HG03045 (cell line): Measurements from ENCODE around the gene GNB3.
"Not testable (repeated sequence)": the region's sequence is repeated elsewhere in the genome, so short reads cannot be mapped to it uniquely, and the experiment has no call there.

ENCODE experiments used
- ATAC-seq: cut with Tn5 transposase; IDR thresholded peaks from one replicate; pipeline ENCODE4 v1.9.1; 2021; ENCODE audit warnings: mild to moderate bottlenecking, moderate library complexity; ENCODE audit not compliant: unreplicated experiment

GNB3 gene

DNA sequence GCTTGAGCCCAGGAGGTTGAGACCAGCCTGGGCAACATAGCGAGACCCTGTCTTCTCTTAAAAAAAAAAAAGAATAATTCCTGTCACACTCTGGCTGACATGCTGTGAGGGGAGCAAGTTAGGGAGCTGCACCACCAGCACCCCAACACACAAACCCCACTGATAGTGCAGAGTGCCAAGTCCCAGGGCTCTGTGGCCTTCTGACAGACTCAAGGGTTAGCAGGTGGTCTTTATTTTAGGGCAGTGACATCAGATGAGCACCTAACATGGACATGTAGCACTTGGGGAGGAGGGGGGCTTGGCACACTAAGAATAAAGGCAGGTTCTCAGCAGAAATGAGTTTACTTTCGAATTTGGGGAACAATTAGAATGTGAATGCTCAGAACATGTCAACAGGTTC, 18.1 kb downstream of the GNB3 start:
- ATAC-seq = no peak

DNA sequence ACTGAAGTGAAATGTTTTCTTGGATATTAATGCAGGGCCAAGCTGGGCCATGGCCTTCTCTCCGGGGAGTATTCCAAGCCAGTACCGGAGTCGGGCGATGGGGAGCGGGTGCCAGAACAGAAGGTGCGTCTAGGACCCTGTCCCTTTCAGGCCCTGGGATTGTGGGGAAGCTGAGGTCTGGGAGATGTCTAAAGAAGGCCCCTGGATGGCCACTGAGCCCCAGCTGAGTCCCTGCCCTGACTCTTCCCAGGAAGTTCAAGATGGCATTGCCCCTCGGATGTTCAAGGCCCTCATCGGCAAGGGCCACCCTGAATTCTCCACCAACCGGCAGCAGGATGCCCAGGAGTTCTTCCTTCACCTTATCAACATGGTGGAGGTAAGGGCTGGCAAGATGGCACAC, 19.4 kb downstream of the GNB3 start:
- no peak for ATAC-seq

DNA sequence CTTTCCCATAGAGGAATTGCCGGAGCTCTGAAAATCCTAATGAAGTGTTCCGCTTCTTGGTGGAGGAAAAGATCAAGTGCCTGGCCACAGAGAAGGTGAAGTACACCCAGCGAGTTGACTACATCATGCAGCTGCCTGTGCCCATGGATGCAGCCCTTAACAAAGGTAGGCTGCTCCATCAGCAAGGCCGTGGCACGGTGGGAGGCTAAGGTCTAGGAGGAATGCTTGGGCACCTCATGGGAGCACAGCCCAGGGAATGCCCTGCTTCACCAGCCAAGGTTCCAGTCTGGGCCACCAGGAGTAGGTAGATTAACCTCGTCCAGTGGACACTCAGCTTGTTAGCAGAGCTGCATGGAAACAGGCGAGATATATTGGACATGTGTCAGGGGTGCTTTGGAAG, 20.2 kb downstream of the GNB3 start:
- no peak for ATAC-seq

DNA sequence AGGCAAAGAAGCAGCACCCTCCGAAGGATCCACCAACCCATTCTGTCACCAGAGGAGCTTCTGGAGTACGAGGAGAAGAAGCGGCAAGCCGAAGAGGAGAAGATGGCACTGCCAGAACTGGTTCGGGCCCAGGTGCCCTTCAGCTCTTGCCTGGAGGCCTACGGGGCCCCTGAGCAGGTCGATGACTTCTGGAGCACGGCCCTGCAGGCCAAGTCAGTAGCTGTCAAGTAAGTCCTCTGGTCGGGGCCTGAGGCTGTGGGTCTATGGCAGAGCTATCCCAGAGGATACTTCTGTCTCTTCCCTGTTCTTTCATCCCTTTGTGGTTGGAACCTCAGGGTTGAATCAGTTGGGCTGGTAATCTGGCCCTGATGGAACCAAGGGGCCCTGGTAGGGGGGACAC, 20.7 kb downstream of the GNB3 start:
- no peak for ATAC-seq

DNA sequence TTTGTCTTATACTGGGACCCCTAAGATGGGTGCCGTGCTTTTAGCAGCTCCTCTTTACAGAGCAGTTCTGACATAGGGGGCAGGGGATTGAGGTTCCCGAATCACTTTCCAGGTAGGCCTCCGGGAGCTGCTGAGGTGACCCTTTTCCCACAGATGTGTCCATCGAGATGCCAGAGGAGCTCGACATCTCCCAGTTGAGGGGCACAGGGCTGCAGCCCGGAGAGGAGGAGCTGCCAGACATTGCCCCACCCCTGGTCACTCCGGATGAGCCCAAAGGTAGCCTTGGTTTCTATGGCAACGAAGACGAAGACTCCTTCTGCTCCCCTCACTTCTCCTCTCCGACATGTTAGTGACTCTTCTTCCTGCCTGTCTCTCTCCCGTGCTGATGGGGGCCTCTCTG, 22.3 kb downstream of the GNB3 start:
- no peak for ATAC-seq

DNA sequence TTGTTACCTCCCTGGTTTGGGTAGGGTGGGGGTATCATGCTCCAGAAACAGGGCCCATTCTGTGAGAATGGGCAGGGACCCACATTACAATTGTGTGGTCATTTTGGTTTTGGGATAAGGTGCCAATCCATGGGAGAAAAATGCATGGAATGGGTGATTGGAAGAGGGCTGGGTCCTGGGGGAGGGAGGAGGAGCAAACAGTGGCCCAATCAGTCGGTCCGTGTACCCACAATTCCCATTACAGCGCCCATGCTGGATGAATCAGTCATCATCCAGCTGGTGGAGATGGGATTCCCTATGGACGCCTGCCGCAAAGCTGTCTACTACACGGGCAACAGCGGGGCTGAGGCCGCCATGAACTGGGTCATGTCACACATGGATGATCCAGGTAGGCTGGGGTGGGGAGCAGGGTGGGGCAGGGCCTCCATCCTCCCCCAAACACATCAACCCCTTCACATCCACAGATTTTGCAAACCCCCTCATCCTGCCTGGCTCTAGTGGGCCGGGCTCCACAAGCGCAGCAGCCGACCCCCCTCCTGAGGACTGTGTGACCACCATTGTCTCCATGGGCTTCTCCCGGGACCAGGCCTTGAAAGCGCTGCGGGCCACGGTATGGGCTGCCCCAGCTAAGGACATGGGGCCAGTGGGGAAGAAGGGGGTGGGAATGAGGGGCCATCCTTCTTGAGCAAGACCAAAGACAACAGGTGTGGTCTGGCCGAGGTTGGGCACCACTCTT, 23.0 kb downstream of the GNB3 start:
- ATAC-seq = no peak

DNA sequence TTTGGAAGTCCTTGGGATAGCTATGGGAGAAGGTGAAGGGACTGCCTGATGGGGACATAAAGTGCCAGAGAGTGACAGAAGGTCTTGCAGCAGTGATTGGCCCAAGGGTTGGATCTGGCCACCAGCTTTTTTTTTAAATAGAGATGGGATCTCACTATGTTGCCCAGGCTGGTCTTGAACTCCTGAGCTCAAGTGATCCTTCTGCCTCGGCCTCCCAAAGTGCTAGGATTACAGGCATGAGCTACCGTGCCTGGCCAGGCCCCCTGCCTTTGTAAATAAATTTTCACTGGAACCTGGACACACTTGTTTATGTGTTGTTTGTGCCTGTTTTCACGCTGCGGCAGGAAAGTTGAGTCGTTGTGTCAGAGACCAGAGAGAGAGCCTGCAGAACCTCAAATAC, 24.6 kb downstream of the GNB3 start:
- not testable (repeated sequence) for ATAC-seq

DNA sequence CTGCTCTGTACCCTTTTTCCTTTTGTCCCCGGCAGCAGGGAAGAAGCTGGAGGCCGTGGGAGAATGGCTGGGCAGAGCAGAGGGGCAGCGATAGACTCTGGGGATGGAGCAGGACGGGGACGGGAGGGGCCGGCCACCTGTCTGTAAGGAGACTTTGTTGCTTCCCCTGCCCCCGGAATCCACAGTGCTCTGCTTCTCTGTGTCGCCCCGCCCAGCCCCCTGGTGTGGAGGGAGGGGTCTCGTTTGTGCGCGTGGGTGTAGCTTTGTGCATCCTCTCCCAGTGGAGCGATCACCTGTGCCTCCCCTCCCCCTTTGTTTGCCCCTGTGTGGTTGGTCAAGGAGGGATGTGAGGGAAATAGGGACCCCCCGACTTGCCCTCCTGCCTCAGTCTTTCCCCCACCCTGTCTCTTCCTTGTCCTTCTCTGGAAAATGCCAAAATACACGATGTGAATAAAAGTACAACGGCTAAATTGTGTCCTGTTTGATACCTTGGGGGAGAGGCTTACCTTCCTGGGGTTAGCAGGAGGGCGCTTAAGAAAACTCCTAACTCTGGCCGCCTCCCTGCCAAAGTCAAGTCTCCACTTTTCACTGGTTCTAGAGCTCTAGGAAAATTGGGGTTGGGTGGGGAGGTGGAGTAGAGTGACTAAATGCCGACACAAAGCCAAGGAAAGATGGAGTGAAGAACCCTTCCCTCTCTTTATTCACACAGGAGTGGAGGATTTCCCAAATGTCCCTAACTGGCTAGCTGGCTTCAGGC, 25.6 kb downstream of the GNB3 start:
- no peak for ATAC-seq

DNA sequence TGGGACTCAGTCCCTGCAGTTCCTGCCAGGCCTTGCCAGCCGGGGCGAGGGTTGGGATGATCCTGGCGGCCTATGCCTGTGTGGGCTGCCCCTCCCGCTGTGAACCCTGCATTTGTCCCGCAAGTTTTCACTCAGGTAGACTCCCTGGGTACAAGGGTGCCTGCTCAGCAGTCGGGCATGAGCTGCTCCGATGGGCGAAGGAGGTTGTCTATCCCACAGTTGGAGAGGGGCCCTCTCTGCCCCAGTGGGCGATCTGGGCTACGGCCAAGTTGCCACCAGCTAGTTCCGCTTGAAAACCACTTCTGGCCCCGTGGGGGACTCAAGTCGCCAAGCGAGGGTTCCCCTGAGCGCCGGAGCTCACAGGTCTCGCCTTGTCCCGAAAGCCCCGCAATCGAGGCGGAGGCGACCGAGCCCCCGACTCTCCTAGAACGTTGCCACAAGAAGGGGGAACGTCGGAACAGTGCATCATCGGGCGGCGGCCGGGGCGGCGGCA, 26.2 kb downstream of the GNB3 start:
- peak; percentile 8 for ATAC-seq

DNA sequence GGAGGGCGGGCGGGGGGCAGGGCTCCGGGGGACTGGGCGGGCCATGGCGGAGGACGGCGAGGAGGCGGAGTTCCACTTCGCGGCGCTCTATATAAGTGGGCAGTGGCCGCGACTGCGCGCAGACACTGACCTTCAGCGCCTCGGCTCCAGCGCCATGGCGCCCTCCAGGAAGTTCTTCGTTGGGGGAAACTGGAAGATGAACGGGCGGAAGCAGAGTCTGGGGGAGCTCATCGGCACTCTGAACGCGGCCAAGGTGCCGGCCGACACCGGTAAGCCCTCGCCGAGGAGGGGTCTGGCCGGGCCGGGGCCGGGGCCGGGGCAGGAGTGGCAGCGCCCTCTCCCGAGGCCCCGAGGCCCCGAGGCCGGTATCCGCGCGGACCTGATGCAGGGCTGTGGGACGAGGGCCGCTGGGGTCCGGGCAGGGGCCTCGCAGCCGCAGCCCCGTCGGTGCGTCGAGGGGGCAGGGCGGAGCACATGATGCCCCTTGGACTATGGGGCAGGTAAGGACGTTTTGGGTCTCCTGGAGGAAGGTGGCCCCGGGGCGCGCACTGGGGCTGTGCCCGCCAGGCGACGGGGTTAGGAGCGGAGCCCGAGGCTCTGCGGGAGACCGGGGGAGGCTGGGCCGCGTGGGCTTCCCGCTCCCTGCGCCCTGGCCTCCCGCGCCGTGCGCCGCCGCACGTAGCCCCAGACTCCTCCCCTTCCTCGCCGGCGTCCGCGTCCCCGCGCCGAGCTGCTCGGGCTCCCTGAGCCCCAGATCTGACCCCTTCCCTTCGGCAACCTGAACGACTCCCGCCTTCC, 26.9 kb downstream of the GNB3 start, which contains the start of gene TPI1:
Gene TPI1, plus strand, starts transcription at position 119 of the 798 bp plus-strand sequence. Its CDS starts 36 bp downstream, at position 155.
- ATAC-seq = peak; percentile 55

DNA sequence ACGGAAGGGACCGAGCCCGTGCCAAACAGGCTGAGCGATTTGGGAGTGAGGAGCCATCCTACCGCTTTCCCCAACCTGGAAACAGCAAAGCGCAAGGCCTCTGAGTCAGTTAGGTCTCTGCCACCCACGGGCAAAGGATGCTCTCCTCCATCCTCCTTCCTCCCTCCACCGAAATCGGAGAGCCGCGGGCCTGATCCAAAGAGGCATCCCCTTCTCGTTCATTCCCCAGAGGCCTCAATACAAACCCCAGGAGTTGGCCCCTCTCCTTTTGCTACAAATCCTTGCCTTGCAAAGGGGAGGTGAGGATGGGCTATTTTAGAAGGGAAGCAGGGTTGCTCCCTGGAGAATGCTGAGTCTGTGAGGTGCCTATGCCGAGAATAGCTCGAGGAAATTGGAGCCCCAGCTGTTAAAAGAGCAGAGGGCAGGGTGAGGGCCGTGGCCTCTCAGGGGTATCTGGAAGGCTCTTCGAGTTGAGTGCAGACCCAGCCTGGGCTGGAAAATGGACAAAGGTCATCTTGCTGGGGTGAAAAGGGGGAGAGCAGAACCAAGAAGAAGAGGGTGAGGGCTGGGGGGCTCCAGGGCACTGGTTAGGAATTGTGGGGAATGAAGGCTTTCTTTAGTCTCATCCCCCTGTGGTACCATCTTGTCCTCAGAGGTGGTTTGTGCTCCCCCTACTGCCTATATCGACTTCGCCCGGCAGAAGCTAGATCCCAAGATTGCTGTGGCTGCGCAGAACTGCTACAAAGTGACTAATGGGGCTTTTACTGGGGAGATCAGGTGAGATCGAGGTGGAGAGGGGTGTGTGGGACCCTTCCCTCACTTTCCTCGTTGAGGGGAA, 27.7 kb downstream of the GNB3 start:
- no peak for ATAC-seq

DNA sequence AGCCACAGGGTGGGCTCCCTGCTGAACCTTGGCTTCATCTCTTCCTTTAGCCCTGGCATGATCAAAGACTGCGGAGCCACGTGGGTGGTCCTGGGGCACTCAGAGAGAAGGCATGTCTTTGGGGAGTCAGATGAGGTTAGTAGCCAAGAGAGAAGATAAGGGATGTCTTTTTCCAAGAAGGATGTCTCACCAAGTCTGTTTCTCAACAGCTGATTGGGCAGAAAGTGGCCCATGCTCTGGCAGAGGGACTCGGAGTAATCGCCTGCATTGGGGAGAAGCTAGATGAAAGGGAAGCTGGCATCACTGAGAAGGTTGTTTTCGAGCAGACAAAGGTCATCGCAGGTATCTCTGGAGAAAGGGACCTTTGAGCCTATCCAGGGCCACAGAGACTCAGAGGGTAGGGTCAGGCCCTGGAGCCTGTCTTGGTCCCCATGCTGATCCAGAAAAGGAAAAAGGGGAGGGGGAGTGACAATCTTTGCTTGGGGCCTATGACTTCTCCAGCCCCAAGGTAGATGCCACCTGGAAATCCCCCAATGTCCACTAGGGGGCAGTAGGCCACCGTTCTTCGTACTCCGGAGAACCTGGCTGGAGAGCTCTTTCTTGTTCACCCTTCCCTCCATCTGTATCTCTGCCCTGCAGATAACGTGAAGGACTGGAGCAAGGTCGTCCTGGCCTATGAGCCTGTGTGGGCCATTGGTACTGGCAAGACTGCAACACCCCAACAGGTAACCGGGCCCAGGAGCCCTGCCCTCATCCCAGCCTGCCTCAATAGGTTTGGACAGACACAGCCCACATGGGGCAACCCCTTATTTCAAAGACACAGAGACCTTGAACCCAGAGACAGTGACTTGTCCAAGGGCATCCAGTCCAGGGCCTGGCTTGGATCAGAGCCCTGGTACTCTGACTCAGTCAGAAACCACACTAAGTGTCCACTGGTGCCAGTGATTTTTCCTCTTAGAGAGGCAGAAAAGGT, 28.6 kb downstream of the GNB3 start:
- no peak for ATAC-seq

DNA sequence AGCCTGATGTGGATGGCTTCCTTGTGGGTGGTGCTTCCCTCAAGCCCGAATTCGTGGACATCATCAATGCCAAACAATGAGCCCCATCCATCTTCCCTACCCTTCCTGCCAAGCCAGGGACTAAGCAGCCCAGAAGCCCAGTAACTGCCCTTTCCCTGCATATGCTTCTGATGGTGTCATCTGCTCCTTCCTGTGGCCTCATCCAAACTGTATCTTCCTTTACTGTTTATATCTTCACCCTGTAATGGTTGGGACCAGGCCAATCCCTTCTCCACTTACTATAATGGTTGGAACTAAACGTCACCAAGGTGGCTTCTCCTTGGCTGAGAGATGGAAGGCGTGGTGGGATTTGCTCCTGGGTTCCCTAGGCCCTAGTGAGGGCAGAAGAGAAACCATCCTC, 29.6 kb downstream of the GNB3 start:
- ATAC-seq = not testable (repeated sequence)

DNA sequence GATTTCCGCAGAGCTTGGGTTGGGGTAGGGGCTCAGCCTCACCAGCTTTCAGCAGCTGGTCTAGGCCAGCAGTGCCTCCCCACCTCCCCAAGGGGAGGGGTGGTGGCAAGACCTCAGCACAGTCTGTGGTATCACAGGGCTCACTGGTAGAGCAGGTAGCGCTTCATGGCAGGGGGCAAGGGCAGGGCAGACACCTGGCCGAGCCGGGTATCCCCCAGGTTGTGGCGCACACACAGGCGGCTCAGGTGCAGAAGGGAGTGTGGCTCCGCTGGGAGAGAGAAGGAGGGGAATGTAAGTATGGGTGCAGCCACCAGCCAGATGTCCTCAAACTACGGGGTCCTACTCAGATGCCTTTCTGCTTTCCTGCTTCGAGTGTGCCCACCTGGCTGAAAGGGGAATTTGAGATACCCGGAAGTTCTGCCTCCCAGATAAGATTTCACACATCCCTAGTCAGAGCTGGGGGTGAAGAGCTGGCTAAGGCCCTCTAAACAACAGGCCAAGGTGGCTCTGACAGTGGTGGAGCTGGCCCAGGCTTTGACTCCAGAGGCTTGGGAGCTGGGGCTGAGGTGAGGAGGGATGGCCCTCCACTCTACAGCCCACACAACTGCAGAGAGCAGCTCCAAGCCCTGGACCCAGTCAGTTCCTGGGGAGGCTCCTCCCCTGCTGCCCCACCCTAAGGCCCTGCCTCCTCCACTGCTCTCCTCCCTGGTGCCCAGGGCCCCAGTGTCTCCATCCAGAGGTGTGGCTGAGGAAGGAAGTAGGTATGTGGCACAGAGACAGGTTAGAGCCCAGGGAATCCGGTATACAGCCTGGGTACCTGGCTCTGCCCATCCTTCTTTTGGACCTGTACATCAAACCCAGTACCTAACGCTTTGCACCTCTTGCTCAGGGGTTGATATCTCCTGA, 30.6 kb downstream of the GNB3 start:
- no peak for ATAC-seq

DNA sequence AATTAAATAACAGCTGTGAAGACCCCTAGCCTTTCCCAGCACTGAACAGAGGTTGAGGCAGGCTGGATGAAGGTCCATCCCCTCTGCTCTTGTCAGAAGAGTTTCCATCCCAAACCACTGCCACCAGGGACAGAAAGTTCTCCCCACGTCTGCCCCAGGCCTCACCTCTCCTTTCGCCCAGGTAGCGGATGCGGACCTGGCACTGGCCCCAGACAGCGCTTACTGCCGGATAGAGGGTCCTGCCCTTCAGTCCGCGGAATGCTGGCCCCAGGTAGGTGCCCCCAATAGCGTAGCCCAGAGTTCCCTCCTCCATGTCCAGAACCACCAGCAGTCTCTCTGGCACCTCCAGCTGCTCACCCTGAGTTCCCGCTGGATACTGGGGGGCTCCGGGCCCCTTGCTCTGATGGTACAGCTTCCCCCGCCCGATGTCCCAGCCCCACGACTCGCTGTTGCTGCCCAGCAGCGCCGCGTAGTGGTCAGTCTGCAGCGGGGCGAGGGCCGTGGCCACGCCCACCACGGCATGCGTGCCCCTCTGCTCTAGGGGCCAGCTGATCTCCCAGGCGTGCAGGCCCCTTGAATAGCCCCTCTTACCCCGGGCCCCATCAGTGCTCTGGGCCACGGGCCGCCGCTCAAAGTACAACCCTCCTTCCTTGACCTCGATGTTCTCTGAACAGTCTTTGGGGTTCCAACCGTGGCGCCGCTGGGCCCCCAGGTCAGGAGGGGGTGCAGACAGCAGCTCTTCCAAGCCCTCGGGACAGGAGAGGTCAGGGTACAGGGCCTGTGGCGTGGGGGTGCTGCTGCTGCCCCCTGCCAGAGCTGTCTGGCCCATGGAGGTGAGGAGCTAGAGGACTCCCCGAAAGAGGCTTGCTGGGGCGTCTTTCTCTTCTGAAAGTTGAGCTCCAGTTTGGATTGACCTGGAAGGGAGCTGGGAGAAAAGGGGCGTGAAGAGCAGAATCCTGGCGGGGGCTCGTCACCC, 31.6 kb downstream of the GNB3 start:
- no peak for ATAC-seq

DNA sequence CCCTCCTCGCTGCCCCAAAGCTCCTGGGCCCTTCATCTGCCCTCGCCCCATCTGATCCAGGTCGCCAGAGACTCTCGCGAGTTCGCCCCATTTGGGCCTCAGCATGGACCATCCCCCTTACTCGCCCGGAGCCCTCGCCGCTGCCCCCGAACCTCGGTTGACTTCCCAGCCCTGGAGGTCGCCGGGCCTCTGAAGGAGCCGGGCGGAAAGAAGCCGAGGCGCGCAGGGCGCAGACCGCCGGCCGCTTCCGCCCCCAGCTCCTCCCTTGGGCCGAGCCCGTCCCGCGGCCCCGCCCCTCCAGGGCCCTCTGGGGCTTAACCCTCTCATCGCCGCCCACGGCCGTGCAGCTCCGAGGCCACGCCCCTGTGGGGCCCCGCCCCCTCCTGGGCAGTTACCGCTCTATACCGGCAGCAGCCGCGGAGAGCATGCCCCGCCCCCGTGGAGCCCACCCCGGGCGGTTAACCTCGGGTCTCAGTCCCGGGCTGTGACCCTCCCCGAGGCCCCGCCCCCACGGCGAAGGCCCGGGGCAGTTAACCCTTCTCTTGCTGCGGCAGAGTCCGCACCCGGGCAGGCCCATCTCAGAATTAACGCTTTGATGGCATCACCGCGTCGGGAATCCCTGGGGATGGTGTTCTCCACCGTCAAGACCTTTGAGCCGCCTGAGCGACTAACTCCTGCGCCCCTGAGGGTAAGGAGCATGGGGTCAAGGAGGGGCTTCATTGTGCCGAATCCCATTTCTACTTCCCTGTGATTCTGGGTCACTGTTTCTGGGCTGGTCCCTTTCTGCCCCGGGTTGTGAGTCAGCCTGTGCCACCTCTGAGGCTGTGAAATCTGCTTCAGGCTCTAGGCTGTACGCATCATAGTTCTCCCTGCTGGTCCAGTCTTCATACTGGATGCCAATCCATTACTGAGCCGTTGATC, 32.6 kb downstream of the GNB3 start, which contains the start of gene SPSB2:
Gene SPSB2, minus strand, starts transcription at position 210 of the 921 bp plus-strand sequence. CDS start 402 bp downstream, outside the sequence.
- peak; percentile 71 for ATAC-seq
